Measurements from ENCODE around the gene CPLX3. TPM values are rescaled to one million over a fixed set of nuclear protein-coding genes. Genes with fewer than 3 reads are reported as not detected.

CPLX3 gene
- total and polyA plus RNA-seq, 10 of the 15 experiments (the other 5 are each of a cell fraction or from before 2014, with no cell fraction given): 0.02 to 0.04 TPM; not detected in 8

GRCh38 chr15:74878273-74878672 lies 51.8 kb downstream of the CPLX3 start:
- in situ Hi-C loops (cut with MboI) (no loop called here), intact Hi-C loops (cut with micrococcal nuclease; ENCODE audit: unreplicated experiment) (no loop called here)
- no TSS peak for BruUV-seq (replicated peaks)
- ChIA-PET CTCF (interaction anchor here (2.1 kb wide), 1 partner anchor 24 kb away, joined by 11 read pairs; no protein-coding TSS in a partner anchor), POLR2A (no interaction called here), RAD21 (ENCODE audit: unreplicated experiment) (no interaction called here), SMC1A (ENCODE audit: uncharacterized antibody, unreplicated experiment) (interaction anchor here (1.3 kb wide), 1 partner anchor 8 kb away, joined by 3 read pairs; no protein-coding TSS in a partner anchor)
- H3K27ac ChIP-seq (ENCODE audit: control insufficient read depth, insufficient read depth): no peak overlapping the region
- H3K9ac ChIP-seq (ENCODE audit: control insufficient read depth, insufficient read depth, low read length): no peak overlapping the region
- H3K36me3 ChIP-seq (ENCODE audit: control insufficient read depth in 2 of 2, insufficient read depth in 2 of 2, low read length in 1 of 2): no peaks in the 10 kb centered on the region
- ATAC-seq (no peak), FAIRE-seq (no peak), DNase-seq (ENCODE audit: low read depth, low spot score) (no peak)
- no peak overlapping the region for H2AFZ ChIP-seq (ENCODE audit: control insufficient read depth, low read depth, low read length)
- TF ChIP-seq TCF3 (IDR thresholded peaks at IDR 0.05; ENCODE audit: borderline replicate concordance, insufficient read depth, low read depth, low read length) (no peak), BMI1 (IDR thresholded peaks at IDR 0.05; ENCODE audit: borderline replicate concordance) (no peak), SMC3 (IDR thresholded peaks at IDR 0.05; ENCODE audit: borderline replicate concordance, low read length) (no peak), E2F8 (IDR thresholded peaks at IDR 0.05; ENCODE audit: low read depth, partially characterized antibody) (no peak), PML (IDR thresholded peaks at IDR 0.05; ENCODE audit: low read length) (no peak), E4F1 (IDR thresholded peaks at IDR 0.05; ENCODE audit: borderline replicate concordance, partially characterized antibody) (no peak), HDGF (IDR thresholded peaks at IDR 0.05) (no peak), PAX5 (IDR thresholded peaks at IDR 0.05; ENCODE audit: borderline replicate concordance, low read depth, low read length) (no peak), RELA (IDR thresholded peaks at IDR 0.05; ENCODE audit: borderline replicate concordance, partially characterized antibody) (no peak), HDAC6 (IDR thresholded peaks at IDR 0.05; ENCODE audit: unreplicated experiment) (no peak), MEF2B (IDR thresholded peaks at IDR 0.05; ENCODE audit: partially characterized antibody, poor library complexity, severe bottlenecking) (no peak), HDAC2 (IDR thresholded peaks at IDR 0.05) (no peak), NFXL1 (IDR thresholded peaks at IDR 0.05; ENCODE audit: borderline replicate concordance) (no peak), ZNF622 (IDR thresholded peaks at IDR 0.05) (no peak), SMAD1 (IDR thresholded peaks at IDR 0.05; ENCODE audit: low read depth, partially characterized antibody) (no peak), WRNIP1 (IDR thresholded peaks at IDR 0.05; ENCODE audit: borderline replicate concordance, low read depth, low read length) (no peak), MYC (IDR thresholded peaks at IDR 0.05; ENCODE audit: insufficient read depth, insufficient read length, insufficient replicate concordance, low read length, severe bottlenecking) (no peak), SP1 (IDR thresholded peaks at IDR 0.05; ENCODE audit: low read depth, low read length) (no peak), JUND (IDR thresholded peaks at IDR 0.05; ENCODE audit: low read depth, low read length) (no peak)
- H3K4me3 ChIP-seq: no peak overlapping the region
- no peak overlapping the region for H3K4me2 ChIP-seq (ENCODE audit: control insufficient read depth, insufficient read depth)
- no peaks in the 10 kb centered on the region for H4K20me1 ChIP-seq (ENCODE audit: control insufficient read depth, insufficient read depth)
- no peaks in the 10 kb centered on the region for H3K27me3 ChIP-seq (replicated peaks in 1 of 2; ENCODE audit: control insufficient read depth in 2 of 2, insufficient read depth in 2 of 2, low read length in 1 of 2)
- H3K9me3 ChIP-seq (replicated peaks; ENCODE audit: control insufficient read depth, insufficient read depth, low read length): peaks cover 2% of the 10 kb centered on the region; the same call in 1 of the 3 replicates
- H3K4me1 ChIP-seq (ENCODE audit: control insufficient read depth, insufficient read depth, low read length): peaks cover 6% of the 10 kb centered on the region
- H3K79me2 ChIP-seq (ENCODE audit: control insufficient read depth, insufficient read depth, low read length): no peaks in the 10 kb centered on the region
- WGBS (ENCODE audit: insufficient coverage, insufficient replicate concordance, low lambda C conversion rate, missing lambda C conversion rate): 89% methylated on average over 4 of the region's 4 CpGs

Data from GM12878 (cell line).